ENCODE measurements around the gene GGT6. TPM values are rescaled to one million over a fixed set of nuclear protein-coding genes. Genes with fewer than 3 reads are reported as not detected.

The GGT6 gene
- total RNA-seq, 1 donor from 2014 or later, result 41.6 TPM

DNA sequence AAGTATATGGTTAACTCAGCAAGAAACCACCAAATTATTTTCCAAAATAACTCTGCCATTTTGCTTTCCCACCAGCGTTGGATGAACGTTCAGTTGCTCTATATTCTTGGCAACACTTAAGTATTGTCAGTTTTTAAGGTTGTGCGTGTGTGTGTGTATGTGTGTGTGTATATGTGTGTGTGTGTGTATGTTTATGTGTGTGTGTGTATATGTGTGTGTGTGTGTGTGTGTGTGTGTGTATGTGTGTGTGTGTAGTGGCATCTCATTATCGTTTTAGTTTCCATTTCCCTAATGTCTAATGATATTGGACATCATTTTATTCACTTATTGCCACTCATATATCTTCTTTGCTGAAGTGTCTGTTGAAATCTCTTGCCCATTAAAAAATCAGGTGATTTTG, 12.7 kb upstream of the GGT6 start:
- ATAC-seq, result no peak

- ATAC-seq, result no peak
Measured at GRCh38 chr17:4572131-4572530, 11.8 kb upstream of the GGT6 start.

DNA sequence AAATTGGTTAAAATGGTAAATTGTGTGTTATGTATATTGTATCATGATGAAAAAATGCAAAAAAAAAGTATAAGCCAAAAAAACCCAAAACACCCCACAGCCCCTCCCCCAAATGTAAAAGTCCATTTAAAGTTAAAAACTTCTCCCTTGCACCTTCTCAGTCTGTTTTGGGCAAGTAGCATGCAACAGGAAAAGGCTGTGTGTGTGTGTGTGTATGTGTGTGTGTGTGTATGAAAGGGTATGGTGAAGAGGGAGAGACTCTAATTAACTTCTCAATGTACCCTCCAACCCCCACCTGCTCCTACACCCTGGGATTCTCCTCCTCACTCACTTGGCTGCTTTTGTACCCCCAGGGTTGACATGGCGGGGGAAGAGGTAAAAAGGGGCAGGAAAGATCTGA, 9.2 kb upstream of the GGT6 start:
- no peak for ATAC-seq

DNA sequence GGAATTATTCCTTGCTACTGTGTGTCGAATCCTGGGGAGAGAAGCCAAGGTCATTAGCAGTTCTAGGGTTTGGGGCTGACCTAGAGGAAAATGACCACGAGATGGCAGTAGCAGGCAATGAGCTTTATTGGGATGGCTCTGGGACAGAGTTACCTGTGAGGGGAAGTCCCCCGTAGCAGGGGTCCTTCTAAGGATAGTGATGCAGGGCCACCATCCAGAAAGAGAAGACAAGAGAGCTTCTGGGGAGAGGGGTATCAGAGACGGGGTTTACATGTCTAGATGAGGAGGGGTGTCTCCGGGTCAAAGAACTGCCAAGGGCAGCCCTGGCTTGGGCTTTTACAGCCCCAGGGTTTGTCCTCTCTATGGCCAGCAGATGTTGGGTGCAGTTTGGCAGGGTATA, 6.4 kb upstream of the GGT6 start:
- peak; percentile 55 for ATAC-seq

DNA sequence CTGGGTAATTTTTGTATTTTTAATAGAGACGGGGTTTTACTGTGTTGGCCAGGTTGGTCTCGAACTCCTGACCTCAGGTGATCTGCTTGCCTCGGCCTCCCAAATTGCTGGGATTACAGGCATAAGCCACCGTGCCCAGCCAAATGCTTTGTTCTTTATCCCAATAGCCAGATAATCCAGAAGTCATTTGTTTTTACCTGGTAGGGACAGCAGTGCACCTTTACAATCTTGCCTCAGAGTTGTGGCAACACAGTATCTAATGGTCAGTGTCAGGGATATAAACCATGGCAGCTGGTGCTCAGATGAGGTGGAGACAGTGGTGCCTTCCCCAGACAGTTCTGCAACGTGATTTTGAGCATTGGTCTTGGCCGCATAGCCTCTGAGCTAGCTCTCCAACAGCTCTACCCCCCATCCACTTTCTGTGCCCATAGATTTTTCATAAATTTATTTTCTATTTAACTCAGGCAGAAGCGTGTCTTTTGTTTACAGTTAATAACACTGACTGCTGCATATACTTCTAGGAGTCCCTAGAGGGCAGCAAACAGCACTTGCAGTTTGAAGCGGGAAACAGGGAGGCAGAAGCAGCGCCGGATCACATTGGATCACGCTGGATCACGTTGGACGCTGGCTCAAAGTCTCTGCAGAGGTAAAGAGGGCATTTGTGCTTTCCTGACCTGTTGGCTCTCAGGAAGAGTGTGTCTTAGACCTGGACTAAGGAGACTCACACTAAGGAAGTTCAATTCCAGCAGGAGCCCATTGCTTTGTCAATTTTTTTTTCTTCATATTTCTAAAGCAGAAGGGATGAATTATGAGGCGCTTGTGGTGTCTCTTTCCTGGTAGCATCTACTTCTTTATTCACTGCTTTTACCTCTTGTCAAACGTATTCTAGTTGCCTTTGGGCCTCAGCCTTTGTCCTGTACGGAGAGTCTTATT, 5.1 kb upstream of the GGT6 start:
- ATAC-seq, result peak; percentile 59

- ATAC-seq, result no peak
Measured at GRCh38 chr17:4562015-4562969, 1.9 kb upstream of the GGT6 start.

- no peak for ATAC-seq
Measured at GRCh38 chr17:4560837-4561256, 470 bp upstream of the GGT6 start.

DNA sequence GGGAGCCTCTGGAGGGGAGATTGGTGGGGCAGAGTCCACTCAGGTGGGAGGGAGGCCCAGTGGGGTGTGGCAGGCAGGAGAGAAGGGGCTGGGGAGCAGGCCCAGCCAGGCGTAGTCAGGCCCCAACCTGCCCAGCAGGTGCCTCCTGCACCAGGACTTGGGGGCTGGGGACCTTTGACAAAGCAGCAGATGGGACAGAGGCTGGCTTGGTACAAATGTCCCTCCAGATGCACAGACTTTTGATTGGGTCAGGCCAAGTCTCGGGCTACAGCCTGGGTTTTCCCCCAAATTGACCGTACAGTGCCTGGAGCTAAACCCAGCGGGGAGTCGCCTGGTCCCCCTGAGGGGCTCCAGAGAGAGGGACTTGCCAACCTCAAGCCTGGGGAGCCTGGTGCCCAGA, 411 bp downstream of the GGT6 start:
- peak; percentile 42 for ATAC-seq

GRCh38 chr17:4559139-4559791, 1.1 kb downstream of the GGT6 start:
- ATAC-seq, result peak; percentile 0

DNA sequence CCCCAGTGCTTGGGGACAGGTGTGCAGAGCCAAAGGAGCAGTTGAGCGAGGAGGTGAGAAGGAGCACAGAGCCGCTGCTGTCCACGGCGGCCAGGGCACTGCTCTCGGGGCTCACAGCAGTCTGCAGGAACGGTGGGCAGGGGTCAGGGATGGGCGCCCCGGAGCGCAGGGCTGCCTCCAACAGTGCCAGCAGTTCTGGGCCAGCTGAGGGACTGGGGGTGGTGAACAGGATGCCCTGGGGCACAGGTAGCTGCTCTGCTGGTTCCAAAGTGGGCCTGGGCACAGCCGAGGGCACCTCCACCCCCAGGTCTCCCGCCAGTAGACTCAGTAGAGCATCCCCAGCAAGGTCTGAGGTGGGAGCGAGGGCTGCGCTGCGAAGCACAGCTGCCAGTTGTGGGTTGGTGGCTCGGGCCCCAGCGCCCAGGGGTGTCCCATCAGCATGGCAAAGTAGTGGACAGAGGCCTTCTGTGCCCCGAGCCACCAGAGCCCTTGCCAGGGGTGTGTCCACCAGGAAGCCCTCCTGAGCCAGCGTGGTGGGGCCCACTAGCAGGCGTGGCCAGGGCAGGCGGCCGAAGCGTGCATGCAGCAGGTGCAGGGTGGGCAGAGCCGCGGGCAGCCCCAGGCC, 1.9 kb downstream of the GGT6 start:
- ATAC-seq, result no peak

DNA sequence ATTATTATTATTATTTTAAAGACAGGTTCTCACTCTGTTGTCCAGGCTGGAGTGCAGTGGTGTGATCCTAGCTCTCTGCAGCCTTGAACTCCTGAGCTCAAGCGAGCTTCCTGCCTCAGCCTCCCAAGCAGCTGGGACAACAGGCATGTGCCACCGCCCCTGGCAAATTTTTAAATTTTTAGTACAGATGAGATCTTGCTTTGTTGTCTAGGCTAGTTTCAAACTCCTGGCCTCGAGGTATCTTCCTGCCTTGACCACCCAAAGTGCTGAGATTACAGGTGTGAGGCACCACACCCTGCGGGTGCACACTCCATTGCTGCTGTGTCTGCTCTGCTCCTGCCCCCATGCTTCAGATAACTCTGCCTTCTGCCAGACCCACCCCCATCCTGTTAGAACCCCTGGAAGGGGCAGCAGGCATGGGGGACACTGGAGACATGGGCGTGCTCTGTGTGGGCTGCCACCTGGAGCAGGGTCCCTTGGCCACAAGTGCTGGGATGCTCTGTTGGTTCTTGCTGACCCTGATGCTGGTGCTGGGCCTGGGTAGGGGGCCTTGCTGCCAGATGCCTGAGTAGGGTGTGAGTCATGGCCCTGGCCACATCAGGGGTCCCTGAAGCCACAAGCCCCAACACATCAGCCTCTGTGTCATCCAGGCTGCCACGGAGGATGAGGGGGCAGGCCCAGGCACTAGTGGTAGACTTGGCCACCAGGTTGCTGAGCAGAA, 2.6 kb downstream of the GGT6 start:
- ATAC-seq, result no peak

DNA sequence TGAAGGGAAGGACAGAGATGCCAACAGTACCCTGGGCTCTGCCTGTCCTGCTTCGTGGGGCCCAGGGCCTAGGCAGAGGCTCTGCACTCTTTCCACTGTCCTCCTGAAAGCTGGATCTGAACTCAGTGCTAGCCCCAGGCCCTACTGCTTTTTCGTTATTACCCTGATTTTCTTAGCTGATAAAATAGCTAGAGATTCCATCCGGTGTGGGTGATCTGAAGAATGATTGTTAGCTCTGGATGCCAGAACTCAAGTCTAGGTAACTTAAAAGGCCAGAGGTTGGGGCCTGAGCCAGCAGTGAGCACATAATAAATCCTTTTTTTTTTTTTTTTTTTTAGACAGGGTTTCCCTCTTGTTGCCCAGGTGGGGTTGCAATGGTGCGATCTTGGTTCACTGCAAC, 3.4 kb downstream of the GGT6 start:
- ATAC-seq, result no peak

- ATAC-seq, result no peak
Measured at GRCh38 chr17:4555873-4556759, 4.3 kb downstream of the GGT6 start.

- ATAC-seq, result peak; percentile 81
Measured at GRCh38 chr17:4554997-4555799, 5.2 kb downstream of the GGT6 start, which contains the start of gene MYBBP1A. Gene MYBBP1A, minus strand, starts transcription at chr17:4555384. Its CDS starts 60 bp downstream, at chr17:4555324.

DNA sequence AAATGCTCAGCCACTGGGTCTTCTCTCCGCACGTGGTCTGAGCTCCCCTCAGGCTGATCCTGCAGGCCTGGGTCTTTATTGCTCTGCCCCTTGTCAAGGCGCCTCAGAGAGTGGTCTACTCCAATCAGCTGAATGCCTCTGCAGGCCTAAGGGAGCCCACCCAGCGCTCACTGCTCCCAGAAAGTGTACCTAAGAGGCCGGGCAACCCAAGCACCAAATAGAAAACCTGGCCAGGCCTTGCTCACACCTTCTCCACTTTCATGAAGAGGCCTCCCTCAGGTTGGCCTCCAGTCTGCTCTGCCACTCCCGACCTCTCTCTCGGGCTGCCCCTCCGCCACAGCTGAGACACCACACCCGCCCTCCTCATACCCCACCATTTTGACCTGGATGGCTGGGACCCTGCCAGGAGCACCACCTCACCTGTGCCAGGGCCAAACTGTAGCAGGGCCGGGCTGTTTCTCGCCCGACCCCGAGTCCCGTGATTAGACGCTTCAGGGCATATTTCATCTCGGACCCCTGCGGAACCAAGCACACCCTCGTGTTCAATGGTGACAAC, 5.9 kb downstream of the GGT6 start:
- ATAC-seq, result peak; percentile 4

DNA sequence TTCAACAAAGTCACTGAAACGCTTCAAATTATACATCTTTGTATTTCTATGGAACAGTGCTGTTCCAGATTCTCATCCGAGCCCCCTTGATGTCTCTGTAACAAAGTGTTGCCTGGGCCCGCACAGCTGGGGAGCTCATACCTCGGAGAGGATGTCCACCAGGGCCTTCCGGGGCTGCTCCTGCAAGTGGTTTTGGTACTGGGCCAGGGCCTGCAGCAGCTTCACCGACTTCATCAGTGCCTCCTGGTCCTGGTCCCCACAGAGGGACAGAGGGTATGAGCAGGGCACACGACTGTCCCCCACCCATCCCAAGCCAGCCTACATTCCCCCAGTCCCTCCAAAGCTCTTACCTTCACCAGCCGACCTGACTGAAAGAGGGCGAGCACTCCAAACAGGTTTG, 6.7 kb downstream of the GGT6 start:
- no peak for ATAC-seq

DNA sequence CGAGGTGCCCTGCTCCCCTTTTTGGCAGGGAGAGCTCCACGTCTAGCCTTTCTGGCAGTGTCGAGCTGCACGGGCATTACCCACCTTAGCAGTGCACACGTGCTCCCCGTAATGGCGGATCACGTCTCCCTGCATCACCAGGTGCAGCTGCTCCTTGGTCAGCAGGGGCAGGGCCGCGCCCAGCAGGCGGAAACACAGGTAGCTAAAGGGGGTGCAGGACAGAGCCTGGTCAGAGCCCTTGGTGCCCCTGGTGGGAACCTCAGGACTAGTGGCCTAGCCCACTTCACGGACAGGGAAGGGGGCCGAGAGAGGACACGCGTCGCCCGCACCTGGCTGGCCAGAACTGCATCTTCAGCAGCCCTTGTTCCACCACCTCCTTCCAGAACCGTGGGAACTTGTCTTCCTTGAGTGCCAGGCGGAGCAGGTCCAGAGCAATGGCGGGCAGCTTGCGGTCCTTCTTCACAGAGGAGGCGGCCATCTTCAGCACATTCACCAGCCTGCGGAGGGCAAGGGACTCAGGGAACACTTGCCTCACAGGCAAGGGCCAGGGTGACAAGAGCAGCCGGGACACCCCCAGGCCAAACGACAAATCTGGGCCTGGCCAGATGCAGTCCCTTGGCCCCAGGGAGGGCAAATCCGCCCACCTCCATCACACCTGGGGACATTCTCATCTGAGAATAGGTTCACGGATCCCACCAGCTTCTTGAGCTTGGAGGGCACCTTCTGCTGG, 8.4 kb downstream of the GGT6 start:
- no peak for ATAC-seq

GRCh38 chr17:4551141-4551540, 9.2 kb downstream of the GGT6 start:
- no peak for ATAC-seq

Measured in esophagus mucosa (tissue), 1 donor.